ENCODE data around the gene ANO3.

The ANO3 gene

GRCh38 chr11:26510164-26510563, 178.2 kb downstream of the ANO3 start:
- DNase-seq, result no peak

- DNase-seq, result no peak
Measured at GRCh38 chr11:26510756-26511155, 178.8 kb downstream of the ANO3 start.

GRCh38 chr11:26512196-26512595, 180.3 kb downstream of the ANO3 start:
- no peak for DNase-seq

GRCh38 chr11:26519469-26519868, 187.5 kb downstream of the ANO3 start:
- no peak for DNase-seq

- no peak for DNase-seq
Measured at GRCh38 chr11:26522912-26523610, 191.1 kb downstream of the ANO3 start.

- DNase-seq, result no peak
Measured at GRCh38 chr11:26527685-26528084, 195.8 kb downstream of the ANO3 start.

GRCh38 chr11:26537341-26537740, 205.4 kb downstream of the ANO3 start:
- no peak for DNase-seq

GRCh38 chr11:26539517-26539916, 207.6 kb downstream of the ANO3 start:
- no peak for DNase-seq

- DNase-seq, result no peak
Measured at GRCh38 chr11:26541870-26542269, 209.9 kb downstream of the ANO3 start.

- DNase-seq, result no peak
Measured at GRCh38 chr11:26549176-26549575, 217.2 kb downstream of the ANO3 start.

- DNase-seq, result no peak
Measured at GRCh38 chr11:26550022-26550421, 218.1 kb downstream of the ANO3 start.

GRCh38 chr11:26551186-26551801, 219.4 kb downstream of the ANO3 start:
- no peak for DNase-seq

- DNase-seq, result no peak
Measured at GRCh38 chr11:26553182-26553581, 221.3 kb downstream of the ANO3 start.

GRCh38 chr11:26554455-26554854, 222.5 kb downstream of the ANO3 start:
- DNase-seq, result no peak

- DNase-seq, result no peak
Measured at GRCh38 chr11:26556582-26556981, 224.7 kb downstream of the ANO3 start.

GRCh38 chr11:26557666-26558065, 225.7 kb downstream of the ANO3 start:
- DNase-seq, result no peak

- no peak for DNase-seq
Measured at GRCh38 chr11:26558190-26558589, 226.3 kb downstream of the ANO3 start.

- no peak for DNase-seq
Measured at GRCh38 chr11:26569646-26570045, 237.7 kb downstream of the ANO3 start.

GRCh38 chr11:26571861-26572654, 240.1 kb downstream of the ANO3 start, which contains the start of gene MUC15:
Gene MUC15 (minus strand): TSS chr11:26572263. CDS start chr11:26567094, 5,169 bp downstream.
- DNase-seq, result no peak

- no peak for DNase-seq
Measured at GRCh38 chr11:26572770-26573402, 241.0 kb downstream of the ANO3 start.

- no peak for DNase-seq
Measured at GRCh38 chr11:26573896-26574295, 242.0 kb downstream of the ANO3 start.

- DNase-seq, result peak; percentile 47
Measured at GRCh38 chr11:26575946-26576345, 244.0 kb downstream of the ANO3 start.

- peak; percentile 23 for DNase-seq
Measured at GRCh38 chr11:26578998-26579661, 247.2 kb downstream of the ANO3 start.

All from eye (tissue), 1 donor.